GM06990 (cell line): ENCODE results near the gene CACNA2D2.
A peak's percentile ranks its signal among the peaks of the same experiment; 100 is the strongest.

Source experiments
- DNase-seq: peaks from one replicate; pipeline ENCODE4 v3.0.0-alpha.2; 2011; ENCODE audit not compliant: insufficient read length; ENCODE audit errors: extremely low read depth
- H3K27me3 ChIP-seq: replicated peaks from 2 replicates; pipeline ENCODE4 v1.6.0; 2011; ENCODE audit warnings: low read length; ENCODE audit not compliant: control insufficient read depth, insufficient read depth
- H3K36me3 ChIP-seq: 2 replicates; pipeline ENCODE4 v1.5.1; 2011; ENCODE audit warnings: low read length; ENCODE audit not compliant: control insufficient read depth, insufficient read depth
- H3K4me3 ChIP-seq: replicated peaks from 2 replicates; pipeline ENCODE4 v1.5.1; 2011; ENCODE audit warnings: low read depth, mild to moderate bottlenecking, control low read depth, low read length
- CTCF ChIP-seq: IDR thresholded peaks from 2 replicates; pipeline ENCODE4 v1.5.1; 2011; ENCODE audit warnings: low read length, control low read depth, mild to moderate bottlenecking, inconsistent platforms; ENCODE audit not compliant: insufficient read depth, poor library complexity, severe bottlenecking

The CACNA2D2 gene

GRCh38 chr3:50523279-50523811, 19.9 kb upstream of the CACNA2D2 start:
- Histone ChIP-seq H3K4me3 (no peak overlapping the region), H3K36me3 (no peaks in the 10 kb centered on the region), H3K27me3 (no peaks in the 10 kb centered on the region; the same call in 1 of the 2 replicates)
- no peak for DNase-seq
- no peak for TF ChIP-seq CTCF

GRCh38 chr3:50521572-50521971, 18.1 kb upstream of the CACNA2D2 start:
- no peak for DNase-seq
- Histone ChIP-seq H3K4me3 (no peak overlapping the region), H3K36me3 (no peaks in the 10 kb centered on the region), H3K27me3 (no peaks in the 10 kb centered on the region; the same call in 1 of the 2 replicates)
- TF ChIP-seq CTCF = no peak

GRCh38 chr3:50520849-50521248, 17.4 kb upstream of the CACNA2D2 start:
- Histone ChIP-seq H3K27me3 (no peaks in the 10 kb centered on the region; the same call in 1 of the 2 replicates), H3K4me3 (no peak overlapping the region), H3K36me3 (no peaks in the 10 kb centered on the region)
- no peak for DNase-seq
- TF ChIP-seq CTCF = no peak

- peak; percentile 97 for TF ChIP-seq CTCF
- no peak overlapping the region for H3K4me3 ChIP-seq
- H3K27me3 ChIP-seq = no peaks in the 10 kb centered on the region; the same call in 1 of the 2 replicates
- peak; percentile 25 for DNase-seq
- no peaks in the 10 kb centered on the region for H3K36me3 ChIP-seq
Observed at GRCh38 chr3:50519471-50520089, 16.1 kb upstream of the CACNA2D2 start.

- no peak for DNase-seq
- Histone ChIP-seq H3K27me3 (no peaks in the 10 kb centered on the region; the same call in 1 of the 2 replicates), H3K36me3 (no peaks in the 10 kb centered on the region), H3K4me3 (no peak overlapping the region)
- no peak for TF ChIP-seq CTCF
Observed at GRCh38 chr3:50518436-50518835, 15.0 kb upstream of the CACNA2D2 start.
